HG02610 (cell line): ENCODE measurements around the gene NOTCH1.
A peak's percentile ranks its signal among the peaks of the same experiment; 100 is the strongest.
"Not testable (repeated sequence)": the region's sequence is repeated elsewhere in the genome, so short reads cannot be mapped to it uniquely, and the experiment has no call there.

Experiments used
- ATAC-seq: cut with Tn5 transposase; IDR thresholded peaks from one replicate; pipeline ENCODE4 v1.9.1; 2021; ENCODE audit warnings: mild to moderate bottlenecking, moderate library complexity; ENCODE audit not compliant: unreplicated experiment

The NOTCH1 gene

DNA sequence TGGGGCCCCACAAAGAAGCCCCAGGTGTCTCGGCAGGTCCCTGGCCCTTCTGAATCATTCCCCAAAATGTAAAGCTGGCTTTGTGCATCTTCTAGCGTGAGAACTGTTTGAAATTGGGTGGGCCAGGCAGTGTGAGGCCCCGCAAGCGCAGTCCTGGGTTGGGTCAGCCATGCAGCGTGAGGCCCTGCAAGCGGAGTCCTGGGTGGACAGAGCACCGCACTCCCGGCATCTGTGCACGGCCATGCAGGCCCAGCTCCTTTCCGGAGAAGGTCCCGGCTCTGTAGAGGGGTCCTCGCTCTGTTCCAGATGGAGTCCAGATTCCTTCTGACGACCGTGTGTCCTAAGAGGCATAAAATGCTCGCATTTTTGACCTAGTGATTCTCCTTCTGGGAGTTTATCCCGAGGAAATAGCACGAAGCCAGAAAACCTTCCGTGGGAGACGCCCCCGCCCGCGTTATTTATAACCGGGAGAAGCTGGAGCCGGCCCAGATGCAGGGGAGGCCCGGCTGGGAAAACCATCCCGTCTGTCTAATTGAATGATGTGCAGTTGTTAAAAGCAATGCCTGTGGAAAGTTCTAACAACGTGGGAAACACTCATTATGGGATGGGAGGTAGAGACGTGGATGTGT, 19.4 kb upstream of the NOTCH1 start:
- no peak for ATAC-seq

DNA sequence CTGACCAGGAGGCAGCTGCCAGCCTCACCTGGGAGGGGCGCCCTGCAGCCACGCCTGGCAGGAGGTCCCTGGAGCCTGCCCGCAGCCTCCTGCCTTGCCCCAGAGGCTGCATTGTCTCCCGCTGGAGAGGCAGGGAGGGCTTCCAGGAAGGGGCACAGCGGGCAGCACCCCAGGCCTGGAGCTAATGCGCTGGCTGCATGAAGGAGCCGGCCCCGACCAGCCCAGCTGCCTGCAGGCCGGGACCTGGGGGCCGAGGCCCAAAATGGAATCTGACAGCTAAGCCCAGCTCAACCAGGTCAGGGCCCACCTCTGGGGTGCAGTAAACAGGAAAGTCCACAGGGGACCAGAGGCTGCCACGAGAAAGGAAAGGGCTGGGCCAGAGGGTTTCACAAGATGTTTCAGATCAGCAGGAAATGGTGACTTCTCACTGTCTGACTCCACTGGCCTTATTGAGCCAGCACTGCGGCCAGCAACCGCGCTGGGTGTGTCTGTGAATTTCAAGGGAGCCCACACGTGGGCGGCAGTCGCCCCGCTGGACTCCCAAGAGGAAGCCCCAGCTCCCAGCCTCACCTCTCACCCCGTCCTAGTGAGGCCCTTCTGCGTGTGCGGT, 18.6 kb upstream of the NOTCH1 start:
- peak; percentile 47 for ATAC-seq

DNA sequence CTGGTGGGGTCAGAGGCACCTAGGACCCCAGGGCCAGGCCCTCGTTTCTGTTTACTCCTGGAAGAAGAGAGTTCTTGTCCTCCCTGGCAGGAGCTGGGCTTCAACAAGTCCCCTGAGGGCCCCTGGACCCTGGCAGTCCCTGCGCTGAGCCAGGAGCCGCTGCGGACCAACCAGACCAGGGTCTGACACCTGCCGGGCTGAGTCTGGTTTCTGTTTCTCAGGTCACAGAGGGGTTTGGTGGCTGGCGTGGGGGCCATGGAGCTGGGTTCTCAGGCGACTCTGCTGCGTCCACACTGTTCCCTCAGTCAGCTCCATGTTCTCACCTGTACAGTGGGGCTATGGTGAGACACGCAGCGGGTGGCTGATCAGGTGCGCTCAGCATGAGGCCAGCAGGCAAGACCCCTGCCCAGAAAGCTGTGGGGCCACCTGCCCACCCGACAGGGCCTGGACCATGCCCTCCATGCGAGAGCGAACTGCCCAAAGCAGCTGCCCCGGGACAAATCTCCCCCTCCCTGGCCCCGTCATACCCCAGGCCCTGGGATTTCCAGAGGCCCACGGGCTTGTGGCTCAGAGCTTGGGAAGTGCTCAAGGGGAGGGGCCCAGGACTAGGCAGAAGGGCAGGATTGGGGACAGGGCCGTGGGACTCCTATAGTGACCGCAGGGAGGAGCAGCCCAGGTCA, 17.9 kb upstream of the NOTCH1 start:
- no peak for ATAC-seq

DNA sequence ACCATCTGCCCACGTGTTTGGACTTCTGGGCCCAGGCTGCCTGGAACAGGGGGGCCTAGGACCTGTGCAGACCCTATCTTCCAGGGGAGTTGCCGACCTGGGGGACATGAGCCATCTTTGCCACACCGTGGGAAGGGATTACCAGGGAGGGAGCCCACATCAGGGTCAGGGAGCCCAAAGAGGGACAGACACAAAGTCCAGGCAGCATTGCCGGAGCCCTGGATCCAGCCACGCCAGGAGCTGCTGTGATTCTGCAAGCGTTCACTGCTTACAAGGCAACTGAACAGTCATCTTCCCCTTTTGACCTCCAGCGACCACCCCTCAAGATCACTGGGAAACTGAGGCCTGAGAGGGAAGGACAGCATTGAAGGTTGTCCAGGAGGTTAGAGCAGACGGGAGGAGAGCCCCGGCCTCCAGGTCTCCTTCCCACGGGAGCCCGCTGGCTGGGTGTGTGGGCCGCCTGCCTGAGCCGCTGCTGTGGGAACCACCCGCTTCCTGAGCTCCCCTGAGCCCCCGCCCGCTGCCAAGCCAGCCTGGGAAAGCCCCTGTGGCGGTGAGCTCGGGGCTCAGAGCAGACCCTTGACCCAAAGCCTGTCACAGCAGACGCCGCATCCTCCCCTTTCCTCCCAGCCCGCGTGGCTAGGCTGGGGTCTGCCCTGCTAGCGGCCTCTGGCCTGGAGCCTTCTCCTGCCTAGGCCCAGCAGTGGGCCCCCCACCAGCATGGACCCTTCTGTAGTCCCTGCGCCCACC, 17.1 kb upstream of the NOTCH1 start:
- ATAC-seq = no peak

DNA sequence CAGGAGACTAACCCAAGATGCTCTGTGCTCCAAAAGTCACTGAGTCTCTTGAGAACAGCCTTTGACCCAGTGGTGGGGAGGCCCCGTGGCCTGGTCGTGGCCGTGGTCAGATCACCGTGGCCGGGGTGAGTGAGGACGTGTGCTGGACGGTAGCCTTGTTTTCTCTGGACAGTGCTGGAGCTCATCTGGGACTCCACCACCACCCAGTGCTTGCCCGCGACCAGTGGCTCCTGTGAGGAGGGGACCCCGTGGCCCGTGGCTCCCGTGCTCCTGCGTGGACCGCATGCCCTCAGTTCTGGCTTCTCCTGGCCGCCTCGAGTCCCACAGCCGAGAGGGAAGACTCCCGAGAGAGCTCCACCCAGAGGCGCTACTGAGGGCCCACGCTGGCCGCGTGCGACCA, 15.9 kb upstream of the NOTCH1 start:
- ATAC-seq = no peak

DNA sequence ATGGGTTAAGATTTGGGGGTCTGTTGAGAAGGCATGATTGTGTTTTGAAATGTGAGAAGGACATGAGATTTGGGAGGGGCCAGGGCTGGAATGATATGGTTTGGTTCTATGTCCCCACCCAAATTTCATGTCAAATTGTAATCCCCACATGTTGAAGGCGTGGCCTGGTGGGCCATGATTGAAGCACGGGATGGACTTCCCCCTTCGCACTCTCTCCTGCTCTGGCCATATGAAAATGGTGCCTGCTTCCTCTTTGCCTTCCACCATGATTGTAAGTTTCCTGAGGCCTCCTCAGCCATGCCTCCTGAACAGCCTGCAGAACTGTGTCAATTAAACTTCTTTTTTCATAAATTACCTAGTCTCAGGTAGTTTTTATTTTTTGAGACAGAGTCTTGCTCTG, 14.7 kb upstream of the NOTCH1 start:
- ATAC-seq = no peak

DNA sequence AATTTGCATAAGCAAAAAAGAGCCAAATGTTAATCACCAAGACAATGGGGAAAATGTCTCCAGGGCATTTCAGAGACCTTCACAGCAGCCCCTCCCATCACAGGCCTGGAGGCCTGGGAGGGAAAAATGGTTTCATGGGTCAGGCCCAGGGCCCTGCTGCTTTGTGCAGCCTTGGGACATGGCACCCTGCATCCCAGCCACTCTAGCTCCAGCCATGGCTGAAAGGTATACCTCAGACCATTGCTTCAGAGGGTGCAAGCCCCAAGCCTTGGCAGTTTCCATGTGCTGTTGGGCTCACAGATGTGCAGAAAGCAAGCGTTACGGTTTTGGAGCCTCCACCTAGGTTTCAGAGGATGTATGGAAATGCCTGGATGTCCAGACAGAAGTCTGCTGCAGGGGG, 13.5 kb upstream of the NOTCH1 start:
- ATAC-seq = not testable (repeated sequence)

DNA sequence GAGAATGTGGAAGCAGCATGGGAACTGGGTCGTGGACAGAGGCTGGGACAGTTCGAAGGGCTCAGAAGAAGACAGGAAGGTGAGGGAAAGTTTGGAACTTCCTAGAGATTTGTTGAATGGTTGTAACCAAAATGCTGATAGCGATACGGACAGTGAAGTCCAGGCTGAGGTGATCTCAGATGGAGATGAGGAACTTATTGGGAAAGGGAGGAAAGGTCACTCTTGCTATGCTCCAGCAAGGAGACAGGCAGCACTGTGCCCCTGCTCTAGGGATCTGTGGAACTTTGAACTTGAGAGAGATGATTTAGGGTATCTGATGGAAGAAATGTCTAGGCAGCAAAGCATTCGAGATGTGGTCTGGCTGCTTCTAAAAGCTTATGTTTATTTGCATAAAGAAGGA, 13.0 kb upstream of the NOTCH1 start:
- ATAC-seq = not testable (repeated sequence)

DNA sequence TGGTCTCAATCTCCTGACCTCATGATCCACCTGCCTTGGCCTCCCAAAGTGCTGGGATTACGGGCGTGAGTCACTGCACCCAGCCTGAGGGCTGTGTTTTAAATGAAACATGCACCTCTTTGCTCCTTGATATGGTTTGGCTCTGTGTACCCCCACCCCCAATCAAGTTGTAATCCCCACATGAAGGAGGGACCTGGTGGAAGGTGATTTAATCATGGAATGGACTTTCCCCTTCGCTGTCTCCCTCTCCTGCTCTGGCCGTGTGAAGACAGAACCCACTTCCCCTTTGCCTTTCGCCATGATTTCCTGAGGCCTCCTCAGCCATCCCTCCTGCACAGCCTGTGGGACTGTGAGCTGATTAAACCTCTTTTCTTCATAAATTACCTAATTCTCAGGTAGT, 12.5 kb upstream of the NOTCH1 start:
- ATAC-seq = no peak

DNA sequence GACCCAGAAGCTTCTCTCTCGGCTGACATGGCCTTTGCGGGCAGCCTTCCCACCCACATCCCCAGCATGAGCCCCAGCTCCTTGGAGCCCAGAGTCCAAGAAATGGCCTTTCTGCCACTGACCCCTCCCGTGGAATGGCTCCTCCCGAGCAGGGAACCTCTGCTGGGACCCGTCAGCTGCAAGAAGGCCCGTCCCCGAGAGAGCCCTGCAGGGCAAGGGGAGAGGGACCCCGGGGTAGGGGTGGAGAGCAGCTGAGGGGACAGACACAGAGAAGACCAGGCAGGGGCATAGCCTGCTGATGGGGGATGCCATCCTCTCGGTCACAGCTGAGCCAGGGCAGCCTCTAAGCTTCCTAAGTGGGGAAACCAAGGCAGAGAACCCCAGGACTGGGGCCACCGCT, 11.2 kb upstream of the NOTCH1 start:
- ATAC-seq = no peak

DNA sequence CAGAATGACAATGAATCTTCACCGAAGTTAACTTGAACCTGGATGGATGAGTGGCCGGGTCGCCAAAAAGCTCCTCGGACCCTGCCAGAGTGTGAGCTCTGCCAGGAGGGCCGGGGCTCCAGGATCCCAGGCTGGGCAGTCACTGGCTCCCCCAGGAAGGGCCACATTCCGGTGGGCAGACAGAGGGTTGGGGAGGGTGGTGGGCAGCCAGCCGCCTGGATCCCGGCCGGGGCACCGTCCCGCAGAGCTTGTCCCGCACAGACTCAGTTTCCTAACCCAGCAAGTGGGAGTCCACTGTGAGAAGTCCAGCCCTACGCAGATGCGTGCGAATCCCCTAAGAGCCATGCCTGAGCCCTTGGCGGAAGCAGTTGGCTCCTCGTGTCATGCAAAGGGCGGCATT, 10.3 kb upstream of the NOTCH1 start:
- no peak for ATAC-seq

DNA sequence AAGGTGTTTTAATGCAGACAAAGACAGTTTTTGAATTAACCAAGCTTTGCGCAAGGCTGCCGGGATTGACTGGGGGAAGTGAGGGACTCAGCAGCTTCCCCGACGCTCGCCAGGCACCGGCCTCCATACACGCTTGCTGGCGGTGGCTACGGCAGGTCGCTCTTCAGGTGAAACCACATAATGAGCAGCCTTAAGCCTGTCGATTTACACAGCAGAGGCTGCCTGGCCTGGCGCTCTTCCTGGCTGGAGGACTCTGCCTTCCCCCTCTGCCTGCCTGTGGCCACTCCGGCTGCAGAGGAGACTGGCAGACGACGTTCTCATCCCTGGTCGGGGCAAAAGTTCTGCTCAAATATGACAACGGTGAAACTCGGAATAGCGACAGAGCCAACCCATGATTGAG, 9.0 kb upstream of the NOTCH1 start:
- no peak for ATAC-seq

DNA sequence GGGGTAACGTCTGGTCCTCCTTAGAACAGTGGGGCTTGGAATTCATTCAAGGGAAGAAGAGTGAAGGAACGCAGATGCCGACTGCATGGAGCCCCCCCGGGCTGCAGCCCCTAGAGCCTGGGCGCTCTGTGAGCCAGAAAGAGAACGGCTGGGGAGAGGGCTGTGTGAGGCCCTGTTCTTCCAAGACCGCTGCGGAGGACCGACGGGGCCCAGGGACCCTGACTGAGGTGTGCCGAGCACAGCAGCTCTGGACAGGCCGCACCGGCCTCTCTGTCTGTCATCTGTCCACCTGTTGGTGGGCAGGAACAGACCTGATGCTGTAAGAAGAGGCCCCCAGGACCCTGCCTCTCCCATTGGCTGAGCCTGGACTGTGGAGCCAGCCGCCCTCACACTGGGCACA, 7.7 kb upstream of the NOTCH1 start:
- ATAC-seq = no peak

DNA sequence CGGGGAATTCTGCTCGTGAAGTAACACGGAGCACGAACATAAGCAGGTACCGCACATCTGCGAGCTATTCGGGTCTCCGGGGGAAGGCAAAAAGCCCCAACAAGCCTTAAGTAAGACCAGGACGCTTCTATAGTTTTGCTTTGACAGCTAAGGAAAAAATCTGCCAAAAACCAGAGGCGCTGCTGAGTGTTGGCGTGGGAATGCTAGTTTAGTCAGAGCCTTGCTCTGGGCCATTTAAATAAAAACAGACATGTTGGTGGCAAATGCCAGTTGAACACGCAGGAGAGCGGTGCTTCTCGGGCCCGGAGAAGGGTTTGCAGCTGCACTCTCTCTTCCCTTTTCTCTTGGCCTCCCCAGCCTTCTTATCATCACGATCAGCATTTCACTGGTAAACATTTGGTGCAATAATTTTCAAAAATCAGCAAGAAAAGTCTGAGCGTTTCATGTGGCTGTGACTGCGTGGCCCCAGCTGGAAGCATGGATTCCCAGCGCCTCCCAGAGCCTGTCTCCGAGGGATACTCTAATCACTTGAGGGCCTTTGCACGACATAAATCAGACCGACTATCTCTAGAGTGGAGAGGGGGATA, 6.4 kb upstream of the NOTCH1 start:
- no peak for ATAC-seq

DNA sequence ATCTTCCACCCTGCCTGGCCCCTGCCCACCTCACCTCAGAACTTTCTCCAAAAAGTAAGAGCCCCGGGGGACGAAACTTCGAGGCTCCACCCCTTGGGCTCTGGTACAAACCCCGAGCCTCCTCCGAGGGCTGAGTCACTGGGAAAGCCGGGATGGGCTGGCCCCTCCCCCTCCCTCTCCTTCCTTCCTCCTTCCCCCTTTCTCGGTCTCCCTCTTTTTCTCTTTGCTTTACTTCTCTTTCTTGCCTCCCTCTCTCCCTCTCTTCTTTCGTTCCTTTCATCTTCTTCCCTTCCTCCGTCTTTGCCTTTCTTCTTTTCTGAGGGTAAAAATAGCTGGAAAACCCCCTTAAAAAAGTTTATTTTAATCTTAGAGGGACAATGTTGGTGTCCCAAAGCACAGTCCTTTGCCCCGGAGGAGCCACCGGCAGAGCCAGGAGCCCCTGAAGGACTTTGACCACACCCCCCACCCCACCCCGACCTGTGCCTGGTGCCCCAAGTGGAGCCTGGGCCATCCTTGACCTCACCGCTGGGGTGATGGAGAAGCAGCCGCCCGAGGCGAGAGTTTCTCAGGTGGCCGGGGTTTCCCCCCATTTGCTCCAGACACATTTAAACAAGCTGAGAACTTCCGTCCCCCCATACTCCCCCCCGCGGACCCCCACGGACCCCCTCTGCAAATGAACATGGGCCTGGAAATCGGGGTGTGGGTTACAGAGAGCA, 5.7 kb upstream of the NOTCH1 start:
- ATAC-seq = no peak

DNA sequence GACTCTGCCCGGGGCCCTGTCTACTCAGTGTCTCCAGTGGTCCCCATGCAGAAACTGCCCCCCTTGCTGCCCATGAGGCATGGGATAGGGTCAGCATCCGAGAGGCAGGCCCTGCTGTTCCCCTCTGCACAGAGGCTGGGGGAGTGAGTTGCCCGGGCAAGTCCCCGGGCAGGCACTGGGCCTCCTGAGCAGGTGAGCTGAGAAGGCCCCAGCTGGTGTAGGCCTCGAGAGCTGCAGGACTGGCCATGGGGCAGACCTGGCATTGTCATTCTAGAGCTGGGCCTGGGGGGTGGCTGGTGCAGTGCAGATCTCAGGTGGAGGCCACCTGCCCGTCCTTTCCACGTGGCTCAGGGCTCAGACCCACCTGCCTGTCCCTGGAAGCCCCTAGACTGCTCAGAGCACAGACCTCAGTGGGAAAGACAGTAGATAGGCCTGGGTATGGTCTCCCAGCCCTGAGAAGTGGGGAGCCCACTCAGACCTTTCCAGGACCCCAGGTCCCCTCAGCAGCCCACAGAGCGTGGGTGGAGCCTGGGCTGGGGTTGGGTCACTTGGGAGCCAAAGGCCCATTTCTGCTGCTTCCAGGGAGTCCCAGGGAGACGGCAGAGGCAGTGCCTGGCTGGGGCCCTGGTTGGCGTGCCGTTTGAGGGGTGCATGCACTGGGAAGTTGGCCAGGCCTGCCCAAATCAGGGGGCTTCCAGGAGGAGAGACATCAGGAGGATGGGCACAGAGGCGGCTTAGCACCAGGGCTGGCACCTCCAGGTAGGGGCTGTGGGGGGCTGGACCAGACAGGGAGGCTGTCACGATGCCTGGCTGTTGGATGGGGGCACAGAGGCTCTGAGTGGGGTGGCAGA, 4.8 kb upstream of the NOTCH1 start:
- ATAC-seq = no peak

DNA sequence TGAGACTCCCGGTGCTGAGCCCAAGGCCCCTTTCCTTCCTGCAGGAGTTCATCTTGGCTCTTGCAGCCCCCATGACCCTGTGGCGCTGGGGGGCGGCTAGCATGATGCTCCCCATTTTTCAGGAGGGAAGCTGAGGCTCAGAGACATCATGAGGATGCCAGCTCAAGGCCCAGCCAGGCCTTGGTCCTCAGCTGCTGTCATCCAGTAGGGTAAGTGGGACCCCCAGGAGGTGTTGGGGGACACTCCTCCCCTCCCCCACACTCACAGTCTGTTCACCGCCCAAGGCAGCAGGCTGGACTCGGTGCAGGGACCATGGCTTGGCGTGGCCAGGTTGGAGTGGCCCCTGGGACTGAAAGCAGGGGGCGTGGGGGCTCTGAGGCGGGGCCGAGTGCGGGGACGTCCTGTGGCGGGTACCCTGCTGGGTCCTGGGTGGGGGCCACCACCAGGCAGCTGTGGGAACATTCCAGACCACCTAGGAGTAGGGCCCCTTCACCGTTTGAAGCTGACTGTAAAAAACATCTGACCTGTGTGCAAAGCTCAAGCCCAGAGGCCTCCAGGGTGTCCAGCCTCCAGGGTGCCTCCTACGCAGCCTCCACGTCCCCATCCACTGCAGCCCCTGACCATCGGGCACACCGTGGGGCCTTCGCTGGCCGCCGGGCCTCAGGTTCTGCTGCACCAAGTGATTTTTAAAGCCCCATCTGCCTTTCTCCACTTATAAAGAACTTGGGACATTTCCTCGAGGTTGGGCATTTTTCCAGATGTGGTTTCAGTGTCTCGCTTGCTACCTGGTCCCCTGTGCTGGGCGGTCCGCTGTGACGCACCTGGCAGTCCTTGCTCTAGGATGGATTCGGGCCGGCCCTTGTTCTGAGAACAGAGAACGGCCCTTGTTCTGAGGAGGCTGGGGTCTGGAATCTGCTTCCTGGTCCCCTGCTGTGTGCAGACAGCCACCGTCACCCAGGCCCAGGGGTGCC, 3.4 kb upstream of the NOTCH1 start:
- no peak for ATAC-seq

DNA sequence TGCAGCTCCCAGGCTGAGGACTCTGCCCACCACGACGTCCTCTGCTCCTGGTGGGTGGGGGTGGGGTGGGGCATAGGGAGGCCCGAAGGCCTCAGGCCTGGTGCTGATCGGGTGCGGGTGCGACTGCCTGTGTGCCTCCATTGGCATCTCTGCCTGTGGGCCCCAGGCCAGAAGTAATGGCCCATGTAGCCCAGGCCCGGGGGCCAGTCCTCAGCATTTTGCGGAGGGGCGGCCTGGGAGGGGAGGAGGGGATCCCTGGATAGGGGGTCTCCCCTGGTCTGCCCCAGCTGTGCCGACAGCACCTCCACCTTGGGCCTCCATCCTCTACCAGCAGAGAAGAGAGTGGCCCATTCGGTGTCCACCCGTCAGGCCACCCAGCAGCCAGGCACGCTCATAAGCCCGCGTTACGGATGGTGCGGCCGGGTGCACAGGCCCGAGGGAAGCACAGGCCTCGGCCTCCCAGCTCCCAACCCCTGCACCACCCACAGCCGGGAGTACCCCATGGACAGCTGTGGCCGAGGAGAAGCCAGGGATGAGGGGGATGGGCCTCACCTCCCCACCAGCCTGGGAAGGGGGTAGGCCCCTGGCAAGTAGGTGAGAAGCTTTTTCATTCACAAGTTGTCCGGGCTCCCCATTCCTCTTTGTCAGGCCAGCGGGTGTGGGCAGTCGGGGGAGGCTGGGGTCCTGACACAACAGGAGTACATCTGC, 1.8 kb upstream of the NOTCH1 start:
- no peak for ATAC-seq
